ENCODE measurements around the gene GP1BA. TPM values are rescaled to one million over a fixed set of nuclear protein-coding genes. Genes with fewer than 3 reads are reported as not detected.
A peak's percentile ranks its signal among the peaks of the same experiment; 100 is the strongest.

Gene GP1BA
- total and polyA plus RNA-seq, 2 of the 8 experiments (the other 6 are each of a cell fraction or from before 2014, with no cell fraction given): not detected

- H3K79me1 ChIP-seq (ENCODE audit: low read depth, low read length): peaks cover 3% of the 10 kb centered on the region; the same call in 1 of the 2 replicates
- H3K23me2 ChIP-seq (ENCODE audit: low read depth, low read length): peaks cover 19% of the 10 kb centered on the region; the same call in 1 of the 2 replicates
- no peak overlapping the region for H2AFZ ChIP-seq (ENCODE audit: low read length)
- no peak overlapping the region for H2BK15ac ChIP-seq (ENCODE audit: low read length)
- H3K4me1 ChIP-seq (replicated peaks in 1 of 4; ENCODE audit: control insufficient read depth in 3 of 4, insufficient read depth in 4 of 4, low read length in 3 of 4): peaks cover 5 to 18% (median 9%) of the 10 kb centered on the region in 4 experiments
- peak overlapping the region in 1 of 2 experiments; percentile 99; a peak in 1 of 4 replicates for H3K4me2 ChIP-seq (ENCODE audit: insufficient read depth in 1 of 2, low read depth in 2 of 2, low read length in 2 of 2)
- WGBS, 2 experiments (ENCODE audit: extremely low coverage in 1 of 2, insufficient coverage in 1 of 2, insufficient read length in 1 of 2, insufficient replicate concordance in 2 of 2, low coverage in 1 of 2, low lambda C conversion rate in 2 of 2, missing lambda C conversion rate in 1 of 2): 94% methylated on average over 14 of the region's 15 CpGs; no CpG with 5 or more reads in 1 of the 2 experiments
- H4K8ac ChIP-seq (ENCODE audit: extremely low read depth, insufficient read depth, low read length): no peak overlapping the region
- H2BK5ac ChIP-seq (ENCODE audit: low read depth, low read length): 0 out of 2 replicates have a peak overlapping the region, but pooled peaks have one; percentile 44
- H2AK5ac ChIP-seq (ENCODE audit: low read depth, low read length): no peak overlapping the region; the same call in 1 of the 2 replicates
- no peak overlapping the region for H2BK20ac ChIP-seq (ENCODE audit: low read length)
- CTCF ChIA-PET (ENCODE audit: partially characterized antibody): interaction anchor here (0.8 to 7.3 kb wide), 7 partner anchors 9 to 70 kb away, joined by 3 to 41 read pairs (median 5); no protein-coding TSS in a partner anchor
- H3K27me3 ChIP-seq (replicated peaks in 1 of 4; ENCODE audit: control insufficient read depth in 3 of 4, extremely low read depth in 1 of 4, insufficient read depth in 3 of 4, low read length in 3 of 4): no peaks in the 10 kb centered on the region
- no peak overlapping the region for H4K91ac ChIP-seq (replicated peaks; ENCODE audit: insufficient read length, low read length)
- DNase-seq (ENCODE audit: low read depth in 1 of 2, low spot score in 2 of 2): no peak
- H3K56ac ChIP-seq (replicated peaks; ENCODE audit: insufficient read length, low read depth, low read length): no peak overlapping the region
- H4K20me1 ChIP-seq (replicated peaks in 1 of 2; ENCODE audit: control insufficient read depth in 1 of 2, insufficient read depth in 2 of 2, low read length in 2 of 2): peaks cover 0 to 7% of the 10 kb centered on the region in 2 experiments
- peaks cover 0 to 16% of the 10 kb centered on the region in 2 experiments; a peak in 2 of 4 replicates for H3K79me2 ChIP-seq (ENCODE audit: control insufficient read depth in 1 of 2, insufficient read depth in 2 of 2, low read length in 2 of 2)
- H3K9me3 ChIP-seq (ENCODE audit: insufficient read depth in 2 of 2, low read depth in 1 of 2, low read length in 1 of 2): no peaks in the 10 kb centered on the region
- H2BK12ac ChIP-seq (ENCODE audit: low read depth, low read length): no peak overlapping the region
- POLR2A ChIA-PET (ENCODE audit: partially characterized antibody): interaction anchor here (1.0 to 32.4 kb wide), 8 partner anchors 13 to 65 kb away, joined by 3 to 987 read pairs (median 18); partner anchors contain the start of genes CAMTA2, ENO3, INCA1 and KIF1C
- peaks cover 0 to 8% (median 0%) of the 10 kb centered on the region in 4 experiments; a peak in 2 of 8 replicates for H3K36me3 ChIP-seq (ENCODE audit: control insufficient read depth in 2 of 4, insufficient read depth in 4 of 4, low read length in 3 of 4)
- H3K23ac ChIP-seq (ENCODE audit: insufficient read length): no peak overlapping the region
- H3K4me3 ChIP-seq (ENCODE audit: extremely low read depth in 1 of 4, insufficient read depth in 2 of 4, low read depth in 3 of 4, low read length in 4 of 4): no peak overlapping the region
- H3K4ac ChIP-seq (replicated peaks; ENCODE audit: insufficient read length, low read depth, low read length): no peak overlapping the region
- no peak overlapping the region for H2BK120ac ChIP-seq (replicated peaks; ENCODE audit: low read depth, low read length)
- H3K27ac ChIP-seq (ENCODE audit: low read depth, low read length): no peak overlapping the region
- no peak overlapping the region for H3K18ac ChIP-seq (ENCODE audit: extremely low read depth, low read length)
- no peak for FAIRE-seq
- H3K14ac ChIP-seq (ENCODE audit: insufficient read length): no peak overlapping the region
- H4K5ac ChIP-seq (ENCODE audit: insufficient read length, low read depth, low read length): no peak overlapping the region
- H3K9ac ChIP-seq (replicated peaks in 1 of 4; ENCODE audit: extremely low read depth in 1 of 4, low read depth in 3 of 4, low read length in 3 of 4): no peak overlapping the region
- no peak for TF ChIP-seq TBP (IDR thresholded peaks at IDR 0.05; ENCODE audit: low read depth, low read length)
- TF ChIP-seq EZH2 (IDR thresholded peaks at IDR 0.05; ENCODE audit: low read depth, low read length, severe bottlenecking): no peak
- TF ChIP-seq ATF3 (IDR thresholded peaks at IDR 0.05; ENCODE audit: insufficient read depth, low read depth, low read length): no peak
- no peak for TF ChIP-seq SIRT6 (IDR thresholded peaks at IDR 0.05; ENCODE audit: low read length)
- TF ChIP-seq SP4 (IDR thresholded peaks at IDR 0.05; ENCODE audit: low read length): no peak
- TF ChIP-seq TCF12 (IDR thresholded peaks at IDR 0.05; ENCODE audit: low read depth, low read length): no peak
- no peak for TF ChIP-seq NRF1 (IDR thresholded peaks at IDR 0.05; ENCODE audit: low read depth, low read length)
- TF ChIP-seq BRCA1 (IDR thresholded peaks at IDR 0.05; ENCODE audit: low read depth, low read length): no peak
- TF ChIP-seq TAF1 (IDR thresholded peaks at IDR 0.05; ENCODE audit: low read depth, low read length): no peak
- no peak for TF ChIP-seq YY1 (IDR thresholded peaks at IDR 0.05; ENCODE audit: low read depth, low read length)
- TF ChIP-seq POU5F1 (IDR thresholded peaks at IDR 0.05; ENCODE audit: low read depth, low read length): no peak
- no peak for TF ChIP-seq NANOG (IDR thresholded peaks at IDR 0.05; ENCODE audit: insufficient read depth, low read depth, low read length, poor library complexity, severe bottlenecking)
- TF ChIP-seq SRF (IDR thresholded peaks at IDR 0.05; ENCODE audit: low read depth, low read length): no peak
Measured at GRCh38 chr17:4965311-4965986, 33.4 kb downstream of the GP1BA start.
